NCI-H2171 treated with DMSO at 0.1 percent for 48 hours (cell line): Measurements from ENCODE around the gene RBFOX1.

Experiments
- DNase-seq: peaks from one replicate; lab custom pipeline; 2025; lab: John Stamatoyannopoulos, UW

RBFOX1 gene

DNA sequence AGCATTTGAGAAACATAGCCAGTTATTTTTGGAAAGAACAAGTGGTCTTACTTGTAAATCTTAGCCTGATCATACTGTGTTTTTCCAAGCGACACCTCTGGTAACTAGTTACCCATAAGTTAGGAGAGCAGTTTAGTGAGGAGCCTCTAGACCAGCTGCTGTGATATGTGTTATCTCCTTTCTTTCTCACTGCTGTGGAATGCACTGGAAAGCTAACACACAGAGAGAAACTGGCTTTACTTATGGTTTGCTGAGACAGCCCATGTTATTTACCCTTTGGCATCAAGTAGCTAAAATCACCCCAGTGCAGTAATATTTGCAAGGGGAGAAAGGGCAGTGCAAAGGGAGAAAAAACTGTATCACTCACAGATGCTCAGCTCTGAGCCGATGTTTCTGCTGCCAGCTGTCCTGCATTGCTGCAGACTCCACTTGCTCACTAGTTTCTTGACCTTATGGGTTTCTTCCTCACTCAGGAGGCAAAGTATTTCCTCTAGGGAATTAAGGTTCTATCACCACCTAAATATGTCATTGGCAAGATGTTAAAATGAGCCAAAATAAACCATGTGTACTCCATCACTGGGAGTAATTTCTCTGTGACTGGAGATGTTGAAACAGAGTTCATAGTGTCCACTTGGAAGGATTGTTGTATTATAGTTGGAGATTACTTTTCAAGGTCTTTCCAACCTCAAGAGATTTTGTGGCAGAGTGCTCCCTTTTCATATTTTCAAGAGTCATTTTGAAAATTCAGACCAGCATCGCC lies 2.3 kb downstream of the RBFOX1 start:
- no peak for DNase-seq

DNA sequence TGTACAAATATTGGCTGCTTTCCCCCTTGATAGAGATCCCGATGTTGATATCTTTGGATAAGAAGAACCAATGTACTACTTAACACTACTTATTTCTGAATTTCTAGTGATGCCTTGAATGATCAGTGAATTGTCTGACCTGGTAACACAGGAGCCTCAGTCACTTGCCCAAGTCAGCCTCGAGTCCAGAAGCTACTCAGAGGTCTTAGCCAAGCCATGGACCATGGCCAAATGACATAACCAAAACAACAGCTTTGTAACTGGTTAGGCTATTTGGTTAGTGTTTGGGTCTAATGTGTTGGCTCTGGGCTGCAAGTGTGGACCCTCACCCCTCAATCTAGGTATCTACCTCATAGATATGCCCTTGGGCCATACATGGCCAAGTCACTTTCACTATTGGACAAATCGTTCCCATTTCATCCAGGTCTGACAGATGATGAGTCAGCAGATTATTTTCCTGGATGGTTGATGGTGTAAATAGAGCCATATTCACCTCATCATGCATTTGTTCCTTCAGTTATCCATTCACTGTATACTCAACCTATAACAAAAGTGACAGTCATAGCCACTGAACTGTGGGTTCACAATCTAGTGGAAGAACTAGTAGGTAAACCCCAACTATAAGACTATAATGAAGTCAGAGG lies 3.5 kb downstream of the RBFOX1 start:
- DNase-seq: no peak

DNA sequence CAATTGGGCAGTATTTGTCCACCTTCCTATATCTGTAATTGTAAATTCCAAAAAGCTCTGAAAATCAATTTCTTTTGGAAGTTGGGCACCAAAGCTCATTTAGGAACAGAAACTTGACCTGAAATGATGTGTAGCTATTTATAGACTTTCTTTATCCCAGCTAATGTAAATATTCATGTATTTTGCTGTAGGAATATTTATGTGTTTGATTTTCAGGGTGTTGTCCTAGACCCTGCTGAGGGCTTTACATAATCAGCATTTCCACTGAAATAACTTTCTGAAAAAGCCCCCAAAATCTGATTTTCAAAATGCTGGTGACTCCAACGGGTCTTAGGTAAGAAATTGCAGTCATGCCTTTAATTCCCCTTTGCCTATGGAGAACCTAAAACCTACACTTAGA lies 4.1 kb downstream of the RBFOX1 start:
- DNase-seq: no peak

DNA sequence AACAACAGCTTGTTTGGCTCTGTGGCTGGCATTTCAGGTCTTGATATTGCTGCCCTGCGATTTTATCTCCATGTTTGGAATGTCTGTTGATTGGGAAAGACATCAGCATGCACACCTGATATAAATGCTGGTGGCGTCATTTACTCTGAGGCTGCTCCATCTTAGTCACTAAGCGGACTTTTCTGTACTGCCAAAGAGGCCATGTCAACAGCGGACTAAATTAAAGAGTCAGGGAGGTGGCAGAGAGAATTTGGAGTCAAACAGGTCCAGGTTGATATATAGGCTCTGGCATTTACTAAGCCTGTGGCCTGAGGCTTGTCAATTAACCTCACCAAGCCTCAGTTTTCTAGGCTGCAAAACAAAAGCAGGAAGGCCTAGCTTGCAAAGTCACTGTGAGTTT lies 6.2 kb downstream of the RBFOX1 start:
- no peak for DNase-seq

DNA sequence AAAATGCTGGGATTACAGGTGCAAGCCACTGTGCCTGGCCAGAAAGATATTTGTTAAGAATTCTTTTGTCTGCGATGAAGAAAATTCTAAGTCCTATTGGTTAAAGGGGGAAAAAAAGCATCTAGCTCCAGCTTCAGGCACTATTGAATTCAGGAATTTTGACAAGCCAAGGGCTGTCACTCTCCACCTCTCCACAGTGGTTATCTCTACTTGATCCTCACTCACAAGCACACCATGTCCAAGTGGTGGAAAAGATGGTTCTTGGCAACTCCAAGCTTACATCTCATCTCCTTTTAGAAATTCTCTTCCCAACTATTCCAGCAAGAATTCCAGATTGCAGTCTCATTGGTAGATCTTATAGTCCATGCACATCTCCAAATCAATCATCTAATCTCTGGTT lies 7.1 kb downstream of the RBFOX1 start:
- DNase-seq: no peak

DNA sequence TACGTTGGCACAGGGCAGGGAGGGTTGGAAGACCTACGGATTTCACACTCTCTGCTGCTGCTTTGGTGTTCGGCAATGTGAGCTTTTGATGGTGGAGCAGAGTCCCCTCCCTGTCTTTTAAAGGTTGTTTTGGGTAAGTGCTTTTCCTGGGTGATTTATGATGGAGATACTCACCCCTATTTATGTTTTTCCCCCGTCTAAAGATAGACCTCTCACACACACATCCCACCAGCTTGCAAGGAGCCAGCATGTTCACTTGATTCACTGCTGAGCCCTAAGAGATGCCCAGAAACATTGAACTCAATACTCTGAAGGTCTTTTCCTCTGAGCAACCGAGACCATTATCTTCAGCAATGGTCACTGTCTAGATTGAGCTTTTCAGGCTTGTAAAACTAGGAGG lies 8.3 kb downstream of the RBFOX1 start:
- DNase-seq: no peak

DNA sequence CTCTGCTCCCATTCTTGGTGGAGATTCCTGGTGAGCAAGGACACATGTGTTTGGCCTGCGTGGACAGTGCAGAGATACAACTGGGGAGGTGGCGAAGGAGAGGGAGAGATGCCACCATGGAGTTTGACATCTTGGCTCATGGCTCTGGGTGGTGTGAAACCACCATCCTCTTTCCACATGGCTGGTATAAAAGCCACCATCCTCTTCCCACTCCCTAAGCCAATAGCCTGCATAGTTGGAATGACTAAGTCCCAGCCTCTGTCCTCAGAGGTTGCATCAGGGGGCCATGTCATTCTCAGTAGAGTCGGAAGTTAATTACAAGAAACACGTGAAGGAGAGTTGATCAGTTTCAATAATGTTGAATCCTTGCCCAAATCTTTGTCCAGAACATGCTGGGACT lies 10.0 kb downstream of the RBFOX1 start:
- no peak for DNase-seq

DNA sequence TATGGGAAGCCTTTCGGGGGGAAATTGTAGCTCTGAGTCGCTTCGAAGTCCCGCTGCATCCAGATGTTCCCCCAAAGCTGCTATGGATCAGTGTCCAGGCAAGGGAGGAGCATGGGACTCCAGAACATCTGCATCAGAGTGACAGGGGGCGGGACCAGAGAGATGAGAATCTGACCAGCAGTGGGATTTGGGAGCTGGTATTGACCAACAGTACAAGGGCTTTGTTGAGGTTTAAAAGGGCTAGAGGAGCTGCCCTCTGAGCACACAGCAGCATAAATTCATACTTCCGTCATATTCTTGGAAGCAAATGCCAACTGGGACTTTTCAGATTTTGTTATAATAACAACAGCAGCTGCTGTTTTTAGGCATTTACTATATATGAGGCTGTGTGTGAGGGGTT lies 10.6 kb downstream of the RBFOX1 start:
- DNase-seq: no peak

DNA sequence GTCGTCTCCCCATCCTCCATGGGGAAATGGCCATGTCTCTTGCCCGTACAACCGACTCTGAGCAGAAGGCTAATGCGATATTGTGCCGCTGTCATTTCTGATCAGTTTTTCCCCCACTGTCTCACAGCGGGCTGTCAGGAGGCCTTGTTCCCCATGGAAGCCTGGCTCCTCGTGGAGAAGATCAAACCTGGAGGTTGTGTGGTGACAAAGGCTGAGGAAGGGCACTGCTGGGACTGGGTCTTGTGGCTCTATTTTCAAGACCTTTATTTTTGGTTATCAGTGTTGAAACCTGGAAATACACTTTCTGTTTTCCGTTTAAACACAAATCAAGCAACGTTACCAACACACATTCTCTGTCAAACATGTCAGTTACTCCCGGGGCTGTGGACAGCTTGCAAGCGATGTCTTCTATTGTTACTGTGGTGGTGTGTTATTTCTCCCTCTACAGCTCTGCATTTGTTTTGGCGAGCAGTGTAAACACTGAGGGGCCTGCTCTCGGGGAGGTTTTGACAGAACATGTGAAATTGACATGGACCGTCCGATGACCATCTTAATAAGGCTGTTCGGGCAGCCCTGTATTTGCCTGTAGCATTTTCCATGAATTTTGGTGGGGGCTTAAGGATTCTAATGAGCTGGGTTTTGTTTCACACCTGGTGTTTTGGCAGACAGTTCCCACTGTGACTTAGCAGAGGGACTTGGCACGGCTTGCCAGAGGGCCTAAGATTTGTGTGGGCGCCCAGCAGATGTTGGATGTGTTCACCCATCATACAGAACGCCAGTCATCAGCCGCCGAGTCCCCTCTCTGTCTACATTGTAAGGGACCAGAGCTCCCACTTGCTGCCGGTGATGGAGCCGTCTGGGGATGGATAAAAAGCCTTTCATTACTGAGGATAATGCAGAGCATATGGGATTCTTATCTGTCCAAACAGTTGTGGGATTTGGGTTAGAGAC lies 12.5 kb downstream of the RBFOX1 start:
- DNase-seq: no peak

DNA sequence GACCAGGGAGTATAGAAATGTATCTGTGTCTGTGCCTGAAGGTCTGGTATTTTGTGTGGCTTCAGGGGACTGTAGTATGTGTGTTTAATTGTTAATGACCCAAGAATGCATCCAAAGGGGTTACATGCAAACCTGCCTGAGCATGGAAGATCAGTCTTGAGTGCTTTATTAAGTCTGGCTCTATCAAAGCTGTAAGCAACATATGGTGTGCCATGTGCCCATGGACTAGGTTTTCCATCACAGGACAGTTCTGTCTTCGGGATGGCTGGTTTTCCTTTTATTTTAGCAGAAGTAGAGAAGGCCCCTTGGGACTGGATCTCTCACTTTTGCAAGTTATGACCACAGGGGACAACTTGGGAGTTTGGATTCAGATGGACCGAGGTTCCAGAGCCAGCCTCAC lies 18.2 kb downstream of the RBFOX1 start:
- no peak for DNase-seq

DNA sequence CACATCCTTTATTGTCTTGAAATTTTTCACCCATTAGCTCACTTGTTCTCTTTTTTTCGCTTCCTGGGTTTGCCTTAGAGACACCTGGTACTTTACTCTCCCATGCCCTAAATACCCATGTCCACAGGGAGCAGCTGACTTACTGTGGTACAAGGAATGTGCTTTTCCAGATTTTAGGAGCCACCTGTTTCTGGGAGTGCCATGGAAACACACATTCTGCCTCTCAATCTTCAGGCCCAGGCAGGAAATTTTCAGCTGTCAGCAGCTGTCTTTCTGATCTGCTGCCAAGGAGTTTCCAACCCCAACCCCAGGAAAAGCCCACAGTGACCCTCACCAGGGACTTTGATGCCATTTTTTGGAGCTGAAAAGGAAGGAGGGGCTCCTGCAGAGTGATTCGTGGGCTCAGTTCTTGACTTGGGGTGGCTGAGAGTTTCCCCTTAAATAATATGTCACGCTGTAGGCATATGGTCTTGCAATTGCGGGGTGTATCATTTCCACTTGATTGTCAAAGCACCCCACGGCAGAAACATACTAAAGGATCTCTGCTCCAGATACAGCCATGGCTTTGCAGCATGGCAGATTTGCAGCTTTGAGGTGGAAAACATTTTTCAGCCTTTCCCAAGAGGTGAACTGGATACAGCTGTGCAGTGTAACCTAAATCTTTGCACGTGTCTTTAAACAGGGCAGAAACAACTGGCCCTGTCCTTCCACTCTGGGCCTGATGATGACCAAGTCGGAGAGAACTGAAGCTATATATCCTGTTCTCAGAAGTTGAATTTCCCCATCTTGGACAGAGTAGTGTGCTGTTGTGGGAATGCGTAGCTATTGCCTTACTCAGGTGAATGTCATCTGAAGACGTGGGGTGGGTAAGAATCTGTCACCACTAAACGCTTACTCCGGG lies 19.2 kb downstream of the RBFOX1 start:
- peak; percentile 19 for DNase-seq

DNA sequence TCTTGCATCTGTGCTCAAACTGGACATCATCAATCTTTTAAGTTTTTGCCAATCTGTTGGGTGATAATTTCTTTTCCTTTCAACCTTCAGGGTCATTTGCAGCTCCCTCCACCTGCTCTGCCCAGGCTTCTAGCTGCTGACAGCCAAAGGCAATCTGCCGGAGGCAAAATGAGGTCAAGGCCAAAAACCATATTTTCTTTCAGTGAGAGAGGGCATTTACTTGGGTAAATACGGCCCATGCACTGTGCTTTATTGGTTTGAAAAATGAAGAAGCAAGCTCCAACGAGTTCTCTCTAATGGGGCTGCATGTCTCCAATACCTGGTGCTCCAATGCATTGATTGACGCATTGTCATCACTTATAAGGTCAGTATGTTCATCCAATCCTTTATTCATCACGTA lies 23.1 kb downstream of the RBFOX1 start:
- no peak for DNase-seq

DNA sequence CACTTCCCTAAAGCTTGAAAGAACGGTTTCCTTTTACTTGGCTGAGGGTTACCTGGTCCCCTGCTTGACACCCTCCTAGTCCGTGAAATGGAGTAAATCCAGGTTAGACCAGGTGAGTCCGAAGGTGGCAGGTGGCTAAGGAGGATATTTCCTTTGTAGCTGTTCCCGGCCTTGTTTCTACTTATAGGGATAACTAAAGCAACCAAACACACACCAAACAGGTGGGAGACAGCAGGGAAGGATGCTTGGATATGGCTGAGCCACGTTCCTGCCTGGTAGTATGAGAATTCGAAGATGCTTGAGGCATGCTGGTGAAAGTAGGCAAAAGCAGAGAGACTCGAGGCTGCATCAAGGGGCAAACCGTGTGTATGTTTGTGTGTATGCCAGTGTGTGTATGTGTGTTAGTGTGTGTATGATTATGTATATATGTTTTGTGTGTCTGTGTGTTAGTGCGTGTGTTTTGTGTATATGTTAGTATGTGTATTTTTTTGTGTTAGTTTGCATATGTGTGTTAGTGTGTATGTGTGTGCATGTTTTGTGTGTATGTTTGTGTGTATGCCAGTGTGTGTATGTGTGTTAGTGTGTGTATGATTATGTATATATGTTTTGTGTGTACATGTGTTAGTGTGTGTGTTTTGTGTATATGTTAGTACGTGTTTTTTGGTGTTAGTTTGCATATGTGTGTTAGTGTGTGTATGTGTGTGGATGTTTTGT lies 28.9 kb downstream of the RBFOX1 start:
- no peak for DNase-seq

DNA sequence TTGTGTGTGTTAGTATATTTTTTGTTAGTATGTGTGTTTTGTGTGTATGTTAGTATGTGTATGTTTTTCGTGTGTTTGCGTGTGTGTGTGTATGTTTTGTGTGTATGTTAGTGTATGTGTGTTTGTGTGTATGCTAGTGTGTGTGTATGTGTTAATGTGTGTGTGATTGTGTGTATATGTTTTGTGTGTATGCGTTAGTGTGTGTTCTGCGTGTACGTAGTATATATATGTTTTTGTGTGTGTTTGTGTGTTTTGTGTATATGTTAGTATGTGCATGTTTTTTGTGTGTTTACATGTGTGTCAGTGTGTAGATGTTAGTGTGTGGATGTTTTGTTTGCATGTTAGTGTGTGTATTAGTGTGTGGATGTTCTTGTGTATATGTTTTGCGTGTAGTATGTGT lies 29.6 kb downstream of the RBFOX1 start:
- no peak for DNase-seq

DNA sequence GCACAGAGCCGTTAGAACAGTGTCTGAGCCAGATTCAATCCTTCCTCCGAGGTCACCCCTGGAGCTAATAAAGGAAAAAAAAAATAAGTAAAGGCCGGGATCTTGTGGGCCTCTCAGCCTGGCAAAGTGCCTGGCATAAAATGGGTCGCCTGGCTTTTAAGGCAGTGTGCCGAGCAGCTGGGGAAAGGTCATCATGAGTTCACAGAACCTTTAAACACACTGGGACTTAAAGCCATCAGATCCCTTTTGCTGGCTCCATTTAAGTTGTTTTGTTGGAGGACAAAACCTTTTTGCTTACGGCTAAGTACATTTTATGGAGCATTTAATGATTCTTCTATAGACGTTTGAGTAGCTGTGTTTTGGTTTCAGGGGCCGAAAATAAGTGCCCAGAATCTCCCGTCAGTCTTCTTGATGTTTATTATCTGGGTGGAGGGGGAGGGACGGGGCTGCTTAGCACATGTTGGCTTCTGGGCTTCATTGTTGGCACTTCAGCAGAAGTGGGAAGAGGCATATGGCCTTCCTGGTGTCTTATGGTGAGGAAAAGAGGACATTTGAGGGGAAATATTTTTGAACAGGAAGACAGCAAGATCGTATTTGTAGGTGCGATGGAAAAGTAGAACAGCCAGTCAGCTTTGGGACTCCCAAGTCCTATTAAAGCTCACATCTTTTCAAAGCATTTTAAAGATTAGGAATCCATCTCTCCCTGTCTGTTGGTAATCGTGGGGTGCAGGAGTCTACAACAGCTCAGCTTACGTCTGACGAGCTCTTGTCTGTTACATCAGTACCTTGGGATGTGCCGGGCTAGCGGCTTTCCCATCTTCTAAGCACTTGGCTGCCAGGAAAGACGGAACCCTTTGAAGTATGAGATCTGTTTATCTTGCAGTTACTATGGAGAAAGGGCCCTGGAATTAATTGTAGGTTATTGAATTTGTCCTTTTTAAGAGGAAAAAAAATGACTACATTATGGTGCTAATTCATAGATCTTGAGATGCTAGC lies 31.1 kb downstream of the RBFOX1 start:
- DNase-seq: no peak

DNA sequence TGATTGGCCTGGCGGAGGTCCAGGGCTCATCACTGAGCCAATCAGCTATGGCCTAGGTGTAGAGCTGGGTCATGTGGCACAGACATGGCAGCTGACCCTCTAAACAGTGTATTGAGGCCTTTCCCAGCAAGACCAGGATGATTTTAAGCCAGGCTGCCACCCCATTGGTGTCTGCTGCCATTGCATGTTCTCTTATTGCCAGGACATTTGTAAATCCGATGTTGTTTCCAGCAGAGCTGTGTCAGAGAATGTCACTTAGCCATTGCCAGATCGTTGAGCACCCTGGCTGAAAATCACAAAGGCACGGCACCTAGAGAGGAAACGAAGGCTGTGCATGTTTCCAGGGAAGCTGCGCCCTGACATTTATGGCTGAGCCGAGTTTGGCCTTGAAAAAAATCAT lies 33.4 kb downstream of the RBFOX1 start:
- DNase-seq: no peak

DNA sequence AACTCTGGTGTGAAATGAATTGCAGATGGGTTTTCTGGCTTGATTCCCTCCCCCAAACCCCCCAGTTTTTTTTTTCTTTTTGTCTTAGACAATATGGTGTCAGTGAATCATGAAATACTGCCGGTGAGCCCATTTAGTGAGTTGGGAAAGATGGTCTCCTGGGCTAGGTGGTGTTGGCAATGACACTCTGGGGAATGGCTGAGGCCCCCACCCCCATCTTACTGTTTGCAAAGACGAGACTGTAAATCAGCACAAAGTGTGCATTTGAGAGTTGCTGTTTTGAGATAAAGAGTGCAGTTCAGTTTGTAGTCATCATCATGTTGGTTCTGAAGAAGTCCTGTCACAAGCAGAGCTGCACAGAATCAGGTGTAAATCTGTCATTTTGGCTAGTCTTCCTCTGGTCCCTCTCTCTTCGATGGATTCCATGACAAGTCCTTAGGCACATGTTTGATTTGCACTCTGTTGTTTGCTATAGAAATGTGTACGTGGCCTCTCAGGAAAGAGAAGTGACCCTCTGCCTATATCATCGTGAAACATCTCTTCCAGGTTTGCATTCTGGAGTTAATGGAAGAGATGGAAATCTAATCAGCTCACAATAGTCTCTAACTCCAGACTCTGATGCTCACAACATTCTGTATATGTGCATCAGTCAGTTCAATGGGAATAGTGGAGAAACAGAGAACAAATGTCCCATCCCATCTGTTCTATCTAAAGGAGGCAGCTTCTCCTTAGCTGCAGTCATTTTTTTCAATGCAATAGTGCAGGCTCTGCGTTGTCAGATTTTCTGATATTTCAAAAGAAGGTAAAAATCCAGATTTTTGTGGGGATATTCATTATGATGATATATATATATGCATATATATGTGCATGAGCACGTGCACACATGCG lies 34.6 kb downstream of the RBFOX1 start:
- DNase-seq: no peak

DNA sequence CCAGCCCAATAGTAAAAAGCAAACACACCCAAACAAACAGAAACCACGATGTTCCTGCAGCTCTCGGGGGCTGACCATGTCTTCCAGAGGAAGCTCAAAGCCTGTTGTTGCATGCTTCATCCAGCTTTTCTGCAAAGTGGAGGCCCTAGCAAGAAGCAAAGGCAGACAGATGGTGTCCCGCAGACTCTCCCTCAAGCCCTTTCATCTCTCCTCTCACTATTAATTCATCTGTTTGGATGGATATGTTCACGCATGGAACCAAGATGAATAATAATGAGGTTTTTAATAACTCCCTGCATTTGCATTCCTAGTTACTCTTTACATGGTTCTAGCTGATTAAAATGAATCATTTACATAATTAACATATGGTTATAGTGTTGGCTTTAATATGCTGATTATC lies 36.6 kb downstream of the RBFOX1 start:
- no peak for DNase-seq

DNA sequence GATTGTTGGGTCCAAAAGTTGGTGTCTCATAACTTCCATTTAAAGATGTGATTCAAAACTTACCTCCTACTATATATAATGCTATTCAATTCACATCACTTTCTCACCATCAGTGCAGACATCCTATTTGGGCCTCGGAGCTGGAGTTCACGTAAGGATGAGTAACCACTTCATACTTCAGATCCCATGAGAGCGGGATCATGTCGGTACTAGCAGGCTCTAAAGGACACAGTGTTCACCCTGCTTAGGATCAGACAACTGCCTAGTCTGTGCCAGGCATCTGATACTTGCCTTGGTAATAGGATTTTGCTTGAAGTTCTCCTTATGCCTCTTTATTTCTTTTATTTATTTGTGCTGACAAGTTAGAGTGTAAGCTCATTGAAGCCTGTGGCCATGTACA lies 39.5 kb downstream of the RBFOX1 start:
- DNase-seq: no peak
